AG04450 (cell line): ENCODE measurements around the gene TENT5C. TPM values are rescaled to one million over a fixed set of nuclear protein-coding genes. Genes with fewer than 3 reads are reported as not detected.

ENCODE experiments used
- CTCF ChIA-PET: fragments of 300-600, 350-600 bp; formaldehyde crosslinking; extraction: SDS; loops from one replicate; lab custom pipeline; 2022; ENCODE audit warnings: antibody characterized with exemption, inconsistent platforms; lab: Charles Lee
- POLR2A ChIA-PET: fragments of 350-600 bp; formaldehyde crosslinking; extraction: SDS; loops from one replicate; lab custom pipeline; 2021; ENCODE audit warnings: antibody characterized with exemption, inconsistent platforms; lab: Yijun Ruan, JAX
- DNase-seq: peaks from one replicate; pipeline ENCODE4 v3.0.0-alpha.2; 2011; ENCODE audit warnings: low read depth, low spot score
- H3K27ac ChIP-seq: one replicate; pipeline ENCODE4 v1.5.1; 2012; ENCODE audit warnings: low read depth, low read length, control low read depth
- H3K27me3 ChIP-seq: one replicate; pipeline ENCODE4 v1.6.0; 2012; ENCODE audit warnings: low read length; ENCODE audit not compliant: control insufficient read depth, insufficient read depth
- H3K4me3 ChIP-seq: 2 replicates; pipeline ENCODE4 v1.5.1; 2011; ENCODE audit warnings: mild to moderate bottlenecking, low read depth, low read length, control low read depth
- H3K9me3 ChIP-seq: 2 replicates; pipeline ENCODE4 v1.5.1; 2012; ENCODE audit warnings: low read length; ENCODE audit not compliant: control insufficient read depth, insufficient read depth
- polyA plus RNA-seq: library from polyadenylated mRNA; depleted of rRNA; stranded (reverse); fragments of >200 nt; gene quantifications from 2 replicates; pipeline ENCODE4 v1.2.3, GENCODE V29; 2011
- TF ChIP-seq, protein P1 (sequence below): IDR thresholded peaks from 2 replicates; pipeline ENCODE4 v1.5.1; 2011; ENCODE audit warnings: low read depth, low read length, control low read depth, inconsistent platforms

Gene TENT5C
- polyA plus RNA-seq, 1 experiment = 29.2 TPM

DNA sequence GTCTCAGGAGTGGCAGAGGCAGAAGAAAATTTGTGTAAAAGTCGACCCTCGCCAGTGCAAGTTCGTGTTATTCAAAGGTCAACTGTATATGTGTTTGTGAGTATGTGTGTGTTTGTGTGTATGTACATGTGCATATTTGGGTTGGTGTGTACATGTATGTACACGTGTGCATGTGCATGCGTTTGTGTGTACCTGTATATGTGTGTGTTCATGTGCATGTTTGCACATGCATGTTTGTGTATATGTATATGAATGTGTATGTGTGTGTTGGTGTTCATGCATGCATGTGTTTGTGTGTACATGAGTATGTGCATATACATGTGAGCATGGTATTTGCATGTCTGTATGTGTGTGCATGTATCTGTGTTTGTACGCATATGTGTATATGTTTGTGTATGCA is 21.7 kb upstream of the TENT5C start:
- no peak for DNase-seq
- ChIA-PET POLR2A (no interaction called here), CTCF (no interaction called here)
- H3K4me3 ChIP-seq = no peak overlapping the region
- peaks cover 8% of the 10 kb centered on the region for H3K27me3 ChIP-seq
- H3K9me3 ChIP-seq = no peaks in the 10 kb centered on the region
- TF ChIP-seq, protein P1, sequence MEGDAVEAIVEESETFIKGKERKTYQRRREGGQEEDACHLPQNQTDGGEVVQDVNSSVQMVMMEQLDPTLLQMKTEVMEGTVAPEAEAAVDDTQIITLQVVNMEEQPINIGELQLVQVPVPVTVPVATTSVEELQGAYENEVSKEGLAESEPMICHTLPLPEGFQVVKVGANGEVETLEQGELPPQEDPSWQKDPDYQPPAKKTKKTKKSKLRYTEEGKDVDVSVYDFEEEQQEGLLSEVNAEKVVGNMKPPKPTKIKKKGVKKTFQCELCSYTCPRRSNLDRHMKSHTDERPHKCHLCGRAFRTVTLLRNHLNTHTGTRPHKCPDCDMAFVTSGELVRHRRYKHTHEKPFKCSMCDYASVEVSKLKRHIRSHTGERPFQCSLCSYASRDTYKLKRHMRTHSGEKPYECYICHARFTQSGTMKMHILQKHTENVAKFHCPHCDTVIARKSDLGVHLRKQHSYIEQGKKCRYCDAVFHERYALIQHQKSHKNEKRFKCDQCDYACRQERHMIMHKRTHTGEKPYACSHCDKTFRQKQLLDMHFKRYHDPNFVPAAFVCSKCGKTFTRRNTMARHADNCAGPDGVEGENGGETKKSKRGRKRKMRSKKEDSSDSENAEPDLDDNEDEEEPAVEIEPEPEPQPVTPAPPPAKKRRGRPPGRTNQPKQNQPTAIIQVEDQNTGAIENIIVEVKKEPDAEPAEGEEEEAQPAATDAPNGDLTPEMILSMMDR = no peak
- H3K27ac ChIP-seq = no peak overlapping the region

DNA sequence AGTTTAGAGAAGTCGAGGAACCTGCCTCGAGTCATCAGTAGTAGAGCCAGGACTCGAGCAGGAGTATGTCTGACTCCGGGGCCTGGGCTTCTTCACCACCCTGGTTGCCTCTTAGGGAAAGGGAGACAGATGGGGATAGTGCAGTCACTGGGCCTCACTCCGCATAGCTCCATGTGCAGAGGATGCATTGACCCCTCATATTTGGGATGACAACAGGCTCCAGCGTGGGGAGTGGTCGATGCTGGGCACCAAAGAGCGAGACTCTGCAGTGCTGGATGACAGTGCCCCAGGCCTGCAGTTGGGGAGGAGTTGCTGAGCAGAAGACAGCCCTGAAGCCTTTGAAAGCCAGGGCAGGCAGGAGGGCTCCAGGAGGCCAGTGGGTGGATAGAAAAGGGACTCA is 20.8 kb upstream of the TENT5C start:
- DNase-seq = no peak
- Histone ChIP-seq H3K27ac (no peak overlapping the region), H3K4me3 (no peak overlapping the region), H3K9me3 (no peaks in the 10 kb centered on the region), H3K27me3 (peaks cover 8% of the 10 kb centered on the region)
- TF ChIP-seq, protein P1 = no peak
- CTCF ChIA-PET = no interaction called here
- POLR2A ChIA-PET = no interaction called here

DNA sequence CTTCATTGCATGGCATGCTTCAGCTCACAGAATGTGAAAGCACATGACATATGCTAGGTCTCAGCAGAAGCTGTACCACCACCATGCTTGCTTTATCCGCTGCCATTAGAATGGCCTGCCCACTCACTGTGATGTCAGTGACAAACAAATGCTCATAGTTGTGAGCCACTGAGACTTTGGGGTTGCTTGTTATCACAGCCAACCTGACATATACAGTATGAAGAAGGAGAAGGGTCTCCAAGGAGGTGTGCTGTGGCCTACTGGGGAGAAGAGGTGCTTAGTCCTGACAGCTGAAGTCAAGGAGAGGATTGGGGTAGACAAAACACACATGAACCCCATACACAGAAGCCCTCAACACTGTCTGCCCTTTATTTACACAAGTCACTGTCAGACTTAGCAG is 19.5 kb upstream of the TENT5C start:
- POLR2A ChIA-PET = no interaction called here
- DNase-seq = no peak
- H3K9me3 ChIP-seq = no peaks in the 10 kb centered on the region
- CTCF ChIA-PET = no interaction called here
- no peak overlapping the region for H3K27ac ChIP-seq
- peaks cover 6% of the 10 kb centered on the region for H3K27me3 ChIP-seq
- H3K4me3 ChIP-seq = no peak overlapping the region
- TF ChIP-seq, protein P1 = no peak

DNA sequence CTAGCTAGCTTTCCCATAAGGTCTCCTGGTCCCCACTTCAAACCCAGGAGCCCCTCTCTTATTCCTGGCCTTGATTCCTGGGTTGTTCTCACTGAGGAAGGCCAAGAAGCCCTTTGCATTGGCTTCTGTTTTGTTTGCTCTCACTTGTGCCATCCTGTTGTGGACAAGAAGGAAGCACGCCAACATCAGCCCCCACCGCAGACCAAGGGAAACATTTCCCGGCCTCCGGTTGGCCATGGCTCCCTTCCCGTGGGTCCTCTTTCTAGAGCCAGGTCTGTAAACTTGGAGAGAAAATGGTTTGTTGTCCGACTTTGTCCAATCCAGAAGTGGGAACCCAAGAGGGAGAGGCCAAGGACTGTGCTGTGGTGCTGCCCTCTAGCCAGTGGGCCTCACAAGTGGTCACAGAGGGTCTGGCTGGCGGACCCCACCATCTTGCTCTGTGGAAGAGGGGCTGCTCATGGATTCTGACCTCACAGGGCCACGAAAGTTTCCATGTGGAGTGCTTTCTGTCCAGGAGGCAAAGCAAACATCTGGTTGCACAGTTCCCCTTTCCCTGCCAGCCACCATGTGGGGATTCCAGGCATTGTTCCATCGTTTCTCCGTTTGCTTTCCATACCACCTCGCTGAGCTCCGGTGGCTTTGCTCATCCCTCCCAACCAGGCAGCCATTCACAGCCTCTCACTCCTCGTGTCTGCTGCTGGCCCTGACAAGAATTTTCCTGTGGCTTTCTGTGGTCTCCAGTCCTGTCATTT is 18.9 kb upstream of the TENT5C start:
- DNase-seq = no peak
- Histone ChIP-seq H3K27me3 (peaks cover 3% of the 10 kb centered on the region), H3K27ac (no peak overlapping the region), H3K4me3 (no peak overlapping the region), H3K9me3 (no peaks in the 10 kb centered on the region)
- CTCF ChIA-PET = interaction anchor here (1.1 kb wide), 1 partner anchor 51 kb away, joined by 3 read pairs; no protein-coding TSS in a partner anchor
- POLR2A ChIA-PET = no interaction called here
- TF ChIP-seq, protein P1 = no peak

DNA sequence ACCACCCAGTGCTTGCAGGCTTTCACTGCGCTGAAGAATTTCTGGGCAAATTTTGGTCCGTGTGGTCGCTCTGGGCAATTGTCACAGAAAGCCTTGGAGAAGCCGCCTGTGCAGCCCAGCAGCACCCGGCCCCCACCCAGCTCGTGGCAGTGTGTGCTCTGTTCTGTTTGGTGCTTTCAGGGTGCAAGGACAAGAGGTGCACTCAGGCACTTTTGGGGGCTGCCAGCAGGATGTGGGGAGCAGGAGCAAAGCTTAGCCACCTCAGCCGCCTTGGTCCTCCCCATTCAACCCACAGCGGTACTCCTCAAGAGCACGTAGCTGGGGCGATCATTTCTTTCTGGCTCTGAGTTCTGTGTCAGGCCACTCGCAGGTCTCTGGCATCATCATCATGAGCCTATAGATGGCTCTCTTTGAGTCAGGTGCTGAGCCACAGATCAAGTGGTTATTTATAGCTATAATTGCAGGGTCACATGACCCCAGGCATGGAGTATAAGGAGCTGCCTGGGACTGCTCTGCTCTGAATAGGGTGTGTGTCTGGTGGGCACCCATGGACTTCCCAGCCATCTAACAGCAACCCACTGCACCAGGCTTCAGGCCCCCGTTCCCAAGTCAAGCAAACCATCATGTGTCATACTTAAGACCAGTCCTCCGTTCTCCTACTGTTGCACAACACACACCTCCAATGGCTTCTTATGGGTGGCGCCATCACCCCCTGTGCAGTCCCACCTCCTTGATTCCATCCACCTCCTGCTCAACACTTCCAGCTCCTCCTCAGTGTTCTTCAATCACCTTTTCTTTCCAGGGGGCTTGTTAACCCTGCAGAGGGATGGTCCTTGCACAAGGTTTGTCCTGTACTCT is 18.1 kb upstream of the TENT5C start:
- DNase-seq = no peak
- CTCF ChIA-PET = interaction anchor here (0.6 to 1.1 kb wide), 2 partner anchors 52 to 172 kb away, joined by 3 read pairs; no protein-coding TSS in a partner anchor
- POLR2A ChIA-PET = no interaction called here
- Histone ChIP-seq H3K27ac (no peak overlapping the region), H3K27me3 (peaks cover 3% of the 10 kb centered on the region), H3K9me3 (no peaks in the 10 kb centered on the region), H3K4me3 (no peak overlapping the region)
- TF ChIP-seq, protein P1 = no peak
